Measurements from ENCODE around the gene PRKRIP1.

The PRKRIP1 gene

GRCh38 chr7:102415685-102416225 lies 19.6 kb downstream of the PRKRIP1 start:
- POLR2A ChIA-PET: interaction anchor here (1.1 kb wide), 1 partner anchor 18 kb away, joined by 3 read pairs; the partner anchor contains the start of gene ORAI2
- Histone ChIP-seq H3K9me3 (ENCODE audit: control insufficient read depth, insufficient read depth, low read depth, low read length) (no peaks in the 10 kb centered on the region), H3K36me3 (ENCODE audit: control insufficient read depth in 2 of 2, insufficient read depth in 1 of 2, low read length in 2 of 2) (peaks cover 46 to 90% of the 10 kb centered on the region in 2 experiments), H3K4me1 (ENCODE audit: control insufficient read depth, insufficient read depth, low read length) (no peaks in the 10 kb centered on the region), H3K4me3 (ENCODE audit: low read depth, low read length) (no peak overlapping the region), H3K27ac (ENCODE audit: extremely low read depth, low read depth, low read length) (no peak overlapping the region)
- TF ChIP-seq ZNF114 (tag by site-specific recombination; IDR thresholded peaks at IDR 0.05): no peak
- no peak for TF ChIP-seq ZNF132 (tag by site-specific recombination; IDR thresholded peaks at IDR 0.05; ENCODE audit: borderline replicate concordance)
- no peak for TF ChIP-seq IKZF3 (tag by site-specific recombination; IDR thresholded peaks at IDR 0.05)
- TF ChIP-seq ZNF121 (tag by site-specific recombination; IDR thresholded peaks at IDR 0.05): no peak
- TF ChIP-seq ZNF37A (tag by site-specific recombination; IDR thresholded peaks at IDR 0.05): no peak
- no peak for TF ChIP-seq KLF1 (tag by site-specific recombination; IDR thresholded peaks at IDR 0.05)
- TF ChIP-seq ZNF280C (tag by site-specific recombination; IDR thresholded peaks at IDR 0.05): no peak
- TF ChIP-seq ZNF704 (tag by site-specific recombination; IDR thresholded peaks at IDR 0.05): no peak
- no peak for TF ChIP-seq ZBTB17 (tag by site-specific recombination; IDR thresholded peaks at IDR 0.05)
- TF ChIP-seq EGR2 (tag by site-specific recombination; IDR thresholded peaks at IDR 0.05; ENCODE audit: low read depth): no peak
- TF ChIP-seq ZNF600 (tag by site-specific recombination; IDR thresholded peaks at IDR 0.05): no peak
- no peak for TF ChIP-seq ZNF544 (tag by site-specific recombination; IDR thresholded peaks at IDR 0.05)
- no peak for TF ChIP-seq ZBTB6 (tag by site-specific recombination; IDR thresholded peaks at IDR 0.05)
- no peak for TF ChIP-seq KLF9 (tag by site-specific recombination; IDR thresholded peaks at IDR 0.05; ENCODE audit: low read depth)
- no peak for TF ChIP-seq HOXA7 (CRISPR knock-in tag; IDR thresholded peaks at IDR 0.05; ENCODE audit: borderline replicate concordance)
- TF ChIP-seq ZBTB1 (tag by site-specific recombination; IDR thresholded peaks at IDR 0.05): no peak
- no peak for TF ChIP-seq ZNF394 (tag by site-specific recombination; IDR thresholded peaks at IDR 0.05; ENCODE audit: borderline replicate concordance)
- TF ChIP-seq ZNF777 (tag by site-specific recombination; IDR thresholded peaks at IDR 0.05; ENCODE audit: borderline replicate concordance): no peak
- no peak for TF ChIP-seq PRDM1 (tag by site-specific recombination; IDR thresholded peaks at IDR 0.05)
- CTCF ChIA-PET: interaction anchor here (1.0 kb wide), 1 partner anchor 11 kb away, joined by 3 read pairs; no protein-coding TSS in a partner anchor

GRCh38 chr7:102416406-102416805 lies 20.2 kb downstream of the PRKRIP1 start:
- Histone ChIP-seq H3K27ac (ENCODE audit: extremely low read depth, low read depth, low read length) (no peak overlapping the region), H3K9me3 (ENCODE audit: control insufficient read depth, insufficient read depth, low read depth, low read length) (no peaks in the 10 kb centered on the region), H3K36me3 (ENCODE audit: control insufficient read depth in 2 of 2, insufficient read depth in 1 of 2, low read length in 2 of 2) (peaks cover 44 to 89% of the 10 kb centered on the region in 2 experiments), H3K4me3 (ENCODE audit: low read depth, low read length) (no peak overlapping the region), H3K4me1 (ENCODE audit: control insufficient read depth, insufficient read depth, low read length) (no peaks in the 10 kb centered on the region)
- ChIA-PET CTCF (interaction anchor here (1.0 kb wide), 1 partner anchor 11 kb away, joined by 3 read pairs; no protein-coding TSS in a partner anchor), POLR2A (interaction anchor here (1.1 to 1.2 kb wide), 2 partner anchors 17 to 20 kb away, joined by 3 read pairs; partner anchors contain the start of genes ORAI2 and PRKRIP1)
- TF ChIP-seq ZNF155 (tag by site-specific recombination; IDR thresholded peaks at IDR 0.05) (no peak), ZNF433 (tag by site-specific recombination; IDR thresholded peaks at IDR 0.05; ENCODE audit: low read depth) (no peak), ZNF354C (tag by site-specific recombination; IDR thresholded peaks at IDR 0.05; ENCODE audit: borderline replicate concordance, low read depth) (no peak), ZNF704 (tag by site-specific recombination; IDR thresholded peaks at IDR 0.05) (no peak), ZNF555 (tag by site-specific recombination; conservative IDR thresholded peaks at IDR 0.05) (no peak), SP7 (tag by site-specific recombination; IDR thresholded peaks at IDR 0.05) (no peak), ZNF391 (tag by site-specific recombination; IDR thresholded peaks at IDR 0.05; ENCODE audit: borderline replicate concordance, low read depth) (no peak), ZNF560 (tag by site-specific recombination; IDR thresholded peaks at IDR 0.05; ENCODE audit: borderline replicate concordance) (no peak), ZNF202 (tag by site-specific recombination; IDR thresholded peaks at IDR 0.05; ENCODE audit: borderline replicate concordance) (no peak), RBAK (tag by site-specific recombination; IDR thresholded peaks at IDR 0.05) (no peak), PATZ1 (tag by site-specific recombination; IDR thresholded peaks at IDR 0.05) (no peak)
